GM23338 (cell line): ENCODE measurements around the gene PSMD12.

Source experiments
- CTCF ChIP-seq, 2 experiments: fragments of 200-600 bp in 1 of 2; sonication (generic) in 1 of 2; conservative IDR thresholded peaks; 2 replicates each; pipeline versions ENCODE4 v1.5.1 to v1.6.1; 2016 to 2017; ENCODE audit warnings: antibody characterized with exemption in 2 of 2, low read depth in 2 of 2, mild to moderate bottlenecking in 2 of 2, moderate library complexity in 1 of 2
- EZH2 ChIP-seq: fragments of 200-600 bp; sonication (generic); IDR thresholded peaks from one replicate; pipeline ENCODE4 v1.8.0; 2017; ENCODE audit warnings: antibody characterized with exemption, mild to moderate bottlenecking, low read depth; ENCODE audit not compliant: unreplicated experiment
- POLR2AphosphoS5 ChIP-seq: IDR thresholded peaks from 2 replicates; pipeline ENCODE4 v1.6.1; 2016; ENCODE audit warnings: antibody characterized with exemption, low read depth
- REST ChIP-seq: IDR thresholded peaks from one replicate; pipeline ENCODE4 v1.6.1; 2018; ENCODE audit warnings: antibody characterized with exemption; ENCODE audit not compliant: unreplicated experiment
- TF ChIP-seq, protein P1 (sequence below): IDR thresholded peaks from 2 replicates; pipeline ENCODE4 v1.6.1; 2016; ENCODE audit warnings: antibody characterized with exemption

- no peak for TF ChIP-seq CTCF (conservative IDR thresholded peaks at IDR 0.05; ENCODE audit: low read depth in 2 of 2)
- TF ChIP-seq EZH2: no peak
- no peak for TF ChIP-seq REST
- TF ChIP-seq, protein P1, sequence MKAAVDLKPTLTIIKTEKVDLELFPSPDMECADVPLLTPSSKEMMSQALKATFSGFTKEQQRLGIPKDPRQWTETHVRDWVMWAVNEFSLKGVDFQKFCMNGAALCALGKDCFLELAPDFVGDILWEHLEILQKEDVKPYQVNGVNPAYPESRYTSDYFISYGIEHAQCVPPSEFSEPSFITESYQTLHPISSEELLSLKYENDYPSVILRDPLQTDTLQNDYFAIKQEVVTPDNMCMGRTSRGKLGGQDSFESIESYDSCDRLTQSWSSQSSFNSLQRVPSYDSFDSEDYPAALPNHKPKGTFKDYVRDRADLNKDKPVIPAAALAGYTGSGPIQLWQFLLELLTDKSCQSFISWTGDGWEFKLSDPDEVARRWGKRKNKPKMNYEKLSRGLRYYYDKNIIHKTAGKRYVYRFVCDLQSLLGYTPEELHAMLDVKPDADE: no peak
- TF ChIP-seq POLR2AphosphoS5: no peak
Observed at GRCh38 chr17:67323445-67323844, 42.9 kb downstream of the PSMD12 start.
